Measurements from ENCODE around the gene RPGRIP1L.
"Not testable (repeated sequence)": the region's sequence is repeated elsewhere in the genome, so short reads cannot be mapped to it uniquely, and the experiment has no call there.

The RPGRIP1L gene

GRCh38 chr16:53712065-53712464 is 8.4 kb upstream of the RPGRIP1L start:
- no peak for FAIRE-seq
- no peak for DNase-seq (ENCODE audit: low spot score)

- FAIRE-seq: no peak
Measured at GRCh38 chr16:53711390-53711789, 7.7 kb upstream of the RPGRIP1L start.

GRCh38 chr16:53708490-53708889 is 4.8 kb upstream of the RPGRIP1L start:
- FAIRE-seq: no peak
- DNase-seq (ENCODE audit: low spot score): no peak

More at GRCh38 chr16:53711390-53711789, 7.7 kb upstream of the RPGRIP1L start:
- DNase-seq (ENCODE audit: low spot score): no peak

- FAIRE-seq (no peak), DNase-seq (ENCODE audit: low spot score) (no peak)
Measured at GRCh38 chr16:53707671-53708070, 4.0 kb upstream of the RPGRIP1L start.

- FAIRE-seq: no peak
- DNase-seq (ENCODE audit: low spot score): no peak
Measured at GRCh38 chr16:53704445-53704813, 770 bp upstream of the RPGRIP1L start.

GRCh38 chr16:53698271-53698670 is 5.4 kb downstream of the RPGRIP1L start:
- not testable (repeated sequence) for DNase-seq (ENCODE audit: low spot score); FAIRE-seq

GRCh38 chr16:53695070-53695469 is 8.6 kb downstream of the RPGRIP1L start:
- no peak for FAIRE-seq

GRCh38 chr16:53693320-53693719 is 10.3 kb downstream of the RPGRIP1L start:
- DNase-seq (ENCODE audit: low spot score) (no peak), FAIRE-seq (no peak)

More at GRCh38 chr16:53695070-53695469, 8.6 kb downstream of the RPGRIP1L start:
- no peak for DNase-seq (ENCODE audit: low spot score)

- DNase-seq (ENCODE audit: low spot score): no peak
- FAIRE-seq: no peak
Measured at GRCh38 chr16:53692146-53692545, 11.5 kb downstream of the RPGRIP1L start.

GRCh38 chr16:53690771-53691170 is 12.9 kb downstream of the RPGRIP1L start:
- FAIRE-seq (no peak), DNase-seq (ENCODE audit: low spot score) (no peak)

GRCh38 chr16:53689636-53690035 is 14.0 kb downstream of the RPGRIP1L start:
- DNase-seq (ENCODE audit: low spot score) (no peak), FAIRE-seq (no peak)

- DNase-seq (ENCODE audit: low spot score): no peak
- FAIRE-seq: no peak
Measured at GRCh38 chr16:53686710-53687109, 16.9 kb downstream of the RPGRIP1L start.

- FAIRE-seq; DNase-seq (ENCODE audit: low spot score): not testable (repeated sequence)
Measured at GRCh38 chr16:53685334-53685733, 18.3 kb downstream of the RPGRIP1L start.

- no peak for DNase-seq (ENCODE audit: low spot score)
- FAIRE-seq: no peak
Measured at GRCh38 chr16:53681354-53681753, 22.3 kb downstream of the RPGRIP1L start.

- DNase-seq (ENCODE audit: low spot score): no peak
- FAIRE-seq: no peak
Measured at GRCh38 chr16:53680756-53681155, 22.9 kb downstream of the RPGRIP1L start.

- no peak for FAIRE-seq
- DNase-seq (ENCODE audit: low spot score): no peak
Measured at GRCh38 chr16:53678756-53679343, 24.8 kb downstream of the RPGRIP1L start.

GRCh38 chr16:53678155-53678554 is 25.5 kb downstream of the RPGRIP1L start:
- FAIRE-seq: no peak
- no peak for DNase-seq (ENCODE audit: low spot score)

- no peak for DNase-seq (ENCODE audit: low spot score)
- FAIRE-seq: no peak
Measured at GRCh38 chr16:53673189-53673588, 30.5 kb downstream of the RPGRIP1L start.

- FAIRE-seq (no peak), DNase-seq (ENCODE audit: low spot score) (no peak)
Measured at GRCh38 chr16:53672461-53672860, 31.2 kb downstream of the RPGRIP1L start.

- DNase-seq (ENCODE audit: low spot score) (no peak), FAIRE-seq (no peak)
Measured at GRCh38 chr16:53668869-53669268, 34.8 kb downstream of the RPGRIP1L start.

- no peak for DNase-seq (ENCODE audit: low spot score)
- FAIRE-seq: no peak
Measured at GRCh38 chr16:53666786-53667415, 36.8 kb downstream of the RPGRIP1L start.

GRCh38 chr16:53664724-53665345 is 38.8 kb downstream of the RPGRIP1L start:
- no peak for FAIRE-seq
- peak; percentile 16 for DNase-seq (ENCODE audit: low spot score)

- FAIRE-seq: no peak
- no peak for DNase-seq (ENCODE audit: low spot score)
Measured at GRCh38 chr16:53662072-53662471, 41.6 kb downstream of the RPGRIP1L start.
